NCI-H128 (cell line): ENCODE results near the gene SLC25A4.
"Not testable (repeated sequence)": the region's sequence is repeated elsewhere in the genome, so short reads cannot be mapped to it uniquely, and the experiment has no call there.

Experiments used
- DNase-seq: peaks from one replicate; lab custom pipeline; 2025; ENCODE audit not compliant: unreplicated experiment; lab: John Stamatoyannopoulos, UW

SLC25A4 gene

DNA sequence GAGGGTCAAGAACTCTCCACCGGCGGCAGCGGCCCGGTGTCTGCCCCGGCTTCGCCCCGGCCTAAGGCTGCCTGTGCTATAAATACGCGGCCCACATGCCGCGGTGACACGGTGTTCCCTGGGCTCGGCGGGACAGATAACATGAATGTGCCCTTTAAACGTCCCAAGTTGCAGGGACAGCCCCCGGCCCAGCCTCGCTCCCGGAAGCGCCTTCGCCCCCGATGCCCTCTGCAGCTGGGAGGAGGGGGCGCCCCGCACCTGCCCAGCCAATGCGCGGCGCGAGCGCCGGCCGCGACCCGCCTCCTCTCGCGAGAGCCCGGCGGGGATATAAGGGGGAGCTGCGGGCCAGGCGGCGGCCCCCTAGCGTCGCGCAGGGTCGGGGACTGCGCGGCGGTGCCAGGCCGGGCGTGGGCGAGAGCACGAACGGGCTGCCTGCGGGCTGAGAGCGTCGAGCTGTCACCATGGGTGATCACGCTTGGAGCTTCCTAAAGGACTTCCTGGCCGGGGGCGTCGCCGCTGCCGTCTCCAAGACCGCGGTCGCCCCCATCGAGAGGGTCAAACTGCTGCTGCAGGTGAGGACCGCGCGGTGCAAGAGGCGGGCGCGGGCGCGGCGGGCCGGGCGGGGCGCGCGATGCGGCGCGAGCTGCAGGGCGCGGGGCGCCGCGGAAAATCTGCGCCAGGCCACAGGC is at the start of gene SLC25A4:
Gene SLC25A4 (plus strand): TSS at position 355 of the 689 bp plus-strand sequence. CDS start 107 bp downstream, at position 462.
- peak; percentile 69 for DNase-seq

DNA sequence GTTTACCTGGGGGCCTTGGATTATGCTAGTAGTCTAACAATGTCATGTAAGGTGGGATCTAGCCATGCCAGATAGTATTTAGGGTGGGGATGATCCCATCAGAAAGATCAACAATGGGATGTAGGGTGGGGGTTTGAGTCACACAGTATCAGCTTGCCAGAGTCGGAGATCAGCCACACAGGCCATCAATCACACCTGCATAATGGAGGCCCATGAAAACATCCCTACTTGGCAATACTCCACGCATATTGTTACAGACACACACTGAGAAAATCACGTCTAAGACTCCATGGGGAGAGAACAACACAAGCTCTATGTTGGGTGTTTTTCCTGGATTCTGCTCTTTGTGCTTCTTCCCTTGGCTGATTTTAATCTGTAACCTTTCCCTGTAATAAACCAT is 49.5 kb upstream of the SLC25A4 start:
- no peak for DNase-seq

DNA sequence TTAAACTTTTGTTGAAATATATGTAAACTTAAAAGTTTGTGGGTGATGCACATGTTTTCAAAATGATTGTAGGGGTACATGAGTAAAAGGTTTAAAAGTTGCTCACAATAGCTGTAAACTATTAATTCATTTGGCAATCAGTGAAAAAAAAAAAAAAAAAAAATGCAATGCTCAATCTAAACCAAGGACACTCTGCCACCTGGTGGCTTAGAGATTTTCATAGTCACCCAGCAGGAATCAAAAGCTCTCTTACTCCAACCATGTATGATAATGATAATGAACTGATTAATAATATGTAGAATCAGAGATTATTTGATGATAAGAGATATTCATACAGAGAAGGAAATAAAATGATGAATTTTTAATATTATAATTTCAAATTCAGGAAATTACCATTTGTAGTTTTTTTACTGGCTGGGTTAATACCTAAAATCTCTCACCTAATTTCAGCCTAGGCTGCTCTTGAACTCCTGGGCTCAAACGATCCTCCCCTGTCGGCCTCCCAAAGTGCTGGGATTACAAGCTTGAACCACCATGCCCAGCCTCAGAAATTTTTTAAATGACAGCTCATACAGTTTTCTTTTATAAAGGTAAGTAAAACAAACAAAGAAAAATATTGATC is 46.9 kb upstream of the SLC25A4 start:
- DNase-seq: peak; percentile 2

DNA sequence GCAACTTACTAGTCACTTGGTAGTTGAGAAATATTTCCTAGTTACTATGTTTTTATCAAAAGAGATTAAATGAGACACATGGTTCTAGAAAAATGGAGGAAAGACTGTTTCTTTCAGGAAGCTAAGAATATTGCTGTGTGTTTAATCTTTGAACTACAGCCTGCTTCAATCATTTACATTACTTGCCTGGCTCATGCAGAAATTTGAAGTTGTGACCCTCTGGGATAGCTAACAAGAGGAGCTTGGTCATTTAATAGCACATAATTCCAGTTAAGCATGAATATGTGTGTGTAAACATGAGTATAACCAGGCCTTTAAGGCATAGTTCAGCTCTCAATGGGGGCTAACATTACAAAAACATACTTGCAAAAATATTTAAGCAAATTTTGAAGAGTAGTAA is 44.6 kb upstream of the SLC25A4 start:
- DNase-seq: no peak

DNA sequence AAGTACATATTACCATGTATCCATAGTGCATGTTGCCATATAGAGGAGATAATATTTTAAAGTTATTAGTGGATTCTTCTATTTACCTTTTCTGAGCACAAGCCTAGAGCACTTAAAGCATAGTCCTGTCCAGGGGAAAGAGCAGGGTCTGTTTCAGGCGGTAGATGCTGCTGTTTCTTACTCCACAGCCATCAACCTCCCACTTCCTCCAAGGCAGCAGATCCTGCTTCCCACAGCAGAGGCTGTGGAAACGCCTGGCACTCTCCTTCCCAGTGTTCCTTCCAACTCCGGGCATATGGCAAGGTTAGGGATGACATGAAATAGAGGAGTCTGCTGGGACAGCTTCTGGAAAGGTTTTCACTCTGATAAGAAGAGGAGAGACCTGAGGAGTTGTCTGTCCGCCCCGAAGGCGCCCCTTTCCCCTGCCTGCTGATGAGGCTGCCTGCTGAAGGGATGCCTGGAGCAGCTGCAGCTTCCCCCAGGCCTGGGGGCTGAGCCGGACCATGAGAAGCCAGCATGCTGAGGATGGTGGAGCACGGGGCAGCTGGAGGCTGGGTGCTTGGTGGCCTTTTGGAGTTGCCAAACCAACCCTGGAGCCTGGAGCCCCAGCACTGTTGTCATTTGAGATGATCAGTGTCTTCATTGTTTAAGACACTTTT is 43.9 kb upstream of the SLC25A4 start:
- DNase-seq: no peak

DNA sequence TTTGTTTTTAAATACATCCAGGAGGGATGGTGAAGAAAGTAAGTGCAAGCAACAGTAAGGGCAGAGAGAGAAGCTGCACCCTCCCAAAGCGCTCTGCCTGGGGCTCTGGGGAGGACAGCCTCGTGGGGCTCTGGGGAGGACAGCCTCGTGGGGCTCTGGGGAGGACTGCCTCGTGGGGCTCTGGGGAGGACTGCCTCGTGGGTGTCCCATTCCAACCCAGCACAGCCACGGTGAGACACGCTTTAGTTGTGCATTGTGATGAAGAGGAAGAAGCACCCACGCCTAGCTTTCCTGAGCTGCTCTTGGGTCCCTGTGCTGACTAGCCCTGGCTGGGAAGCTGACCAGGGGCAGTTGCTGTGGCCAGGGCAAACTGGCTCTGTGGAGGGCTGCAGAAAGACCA is 43.1 kb upstream of the SLC25A4 start:
- DNase-seq: no peak

DNA sequence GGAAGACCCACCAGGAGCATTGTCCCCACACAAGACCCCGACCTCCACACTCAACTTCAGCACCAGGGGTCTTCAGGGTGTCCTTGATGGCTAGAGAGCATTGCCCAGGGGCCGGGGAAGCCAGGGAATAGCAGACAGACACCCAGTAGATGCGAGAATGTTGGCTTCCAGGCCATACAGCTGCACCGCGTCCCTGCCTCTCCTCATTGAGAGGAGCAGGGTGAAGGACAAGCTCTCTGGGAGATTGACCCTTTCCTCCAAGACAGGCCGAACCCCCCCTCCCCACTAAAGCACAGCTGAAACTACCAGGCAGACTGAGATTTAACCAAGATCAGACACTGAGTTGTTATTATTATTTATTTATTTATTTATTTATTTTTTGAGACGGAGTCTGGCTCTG is 42.6 kb upstream of the SLC25A4 start:
- no peak for DNase-seq

DNA sequence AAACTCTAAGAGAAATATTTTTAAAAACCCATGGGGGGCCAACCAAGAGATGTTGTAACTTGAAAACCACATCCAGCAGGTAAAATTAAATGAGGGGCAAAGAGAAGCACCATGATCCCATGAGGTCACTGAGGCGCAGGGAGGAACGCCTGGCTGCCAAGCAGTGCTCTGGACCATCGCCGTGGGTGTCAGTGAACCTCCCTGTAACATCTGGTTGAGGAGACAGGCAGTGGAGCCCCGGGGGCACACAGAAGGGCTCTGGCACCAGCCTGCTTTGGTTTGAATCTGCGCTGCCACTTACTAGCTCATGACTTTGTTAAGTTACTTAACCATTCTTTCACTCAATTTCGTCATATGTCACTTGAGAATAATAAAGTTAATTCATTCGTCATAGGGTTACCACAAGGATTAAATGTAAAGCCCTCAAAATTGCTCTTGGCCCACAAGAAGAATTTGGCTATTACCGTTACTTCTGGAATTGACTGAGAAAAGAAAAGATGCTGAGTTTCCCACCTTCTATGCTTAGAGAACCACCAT is 41.6 kb upstream of the SLC25A4 start:
- DNase-seq: no peak

DNA sequence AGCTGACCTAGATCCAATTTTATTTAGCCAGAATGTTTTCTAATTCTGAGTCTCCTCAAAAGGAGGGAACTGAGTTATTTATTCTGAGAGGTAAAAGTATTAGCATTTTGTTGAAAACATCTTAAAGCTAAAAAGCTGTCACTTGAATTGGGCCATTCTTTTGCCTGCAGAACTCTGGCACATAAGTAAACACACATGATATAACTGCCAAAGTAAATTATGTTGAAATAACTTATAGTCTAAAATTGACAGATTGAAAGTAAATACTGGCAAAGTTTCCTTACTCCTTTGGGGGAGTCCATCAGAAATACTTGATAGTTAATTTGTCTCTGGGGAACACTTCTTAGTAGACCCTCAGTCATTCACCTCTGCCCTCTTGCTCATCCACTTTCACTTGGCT is 38.3 kb upstream of the SLC25A4 start:
- DNase-seq: no peak

DNA sequence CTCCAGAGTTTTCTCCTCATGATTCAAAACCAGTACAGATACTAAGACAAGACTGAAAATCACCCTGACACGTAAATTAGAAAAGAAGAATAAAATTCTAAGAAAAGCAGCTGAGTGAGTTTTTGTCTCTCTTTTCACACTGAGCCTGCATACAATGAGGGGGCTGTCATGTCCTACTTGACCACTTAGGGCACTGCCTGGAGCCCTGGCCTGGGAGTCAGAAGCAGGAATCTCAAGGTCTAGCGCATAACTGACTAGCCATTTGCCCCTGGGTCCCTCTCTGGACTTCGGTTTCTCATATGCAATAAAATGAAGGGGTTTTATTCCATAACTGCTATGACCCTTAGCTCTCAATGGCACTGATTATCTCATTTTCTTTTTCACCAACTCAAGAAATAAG is 36.7 kb upstream of the SLC25A4 start:
- DNase-seq: no peak

DNA sequence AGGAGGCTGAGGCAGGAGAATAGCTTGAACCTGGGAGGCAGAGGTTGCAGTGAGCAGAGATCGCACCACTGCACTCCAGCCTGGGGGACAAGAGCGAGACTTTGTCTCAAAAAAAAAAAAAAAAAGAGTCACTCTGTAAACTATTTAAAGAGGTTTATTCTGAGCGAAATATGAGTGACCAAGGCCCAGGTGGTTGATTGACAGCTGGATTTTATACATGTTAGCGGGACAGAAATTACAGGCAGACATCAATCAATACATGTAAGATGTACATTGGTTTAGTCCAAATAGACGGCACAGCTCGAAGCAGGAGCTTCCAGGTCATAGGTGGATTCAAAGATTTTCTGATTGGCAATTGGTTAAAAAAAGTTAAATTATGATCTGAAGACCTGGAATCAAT is 35.5 kb upstream of the SLC25A4 start:
- DNase-seq: not testable (repeated sequence)

DNA sequence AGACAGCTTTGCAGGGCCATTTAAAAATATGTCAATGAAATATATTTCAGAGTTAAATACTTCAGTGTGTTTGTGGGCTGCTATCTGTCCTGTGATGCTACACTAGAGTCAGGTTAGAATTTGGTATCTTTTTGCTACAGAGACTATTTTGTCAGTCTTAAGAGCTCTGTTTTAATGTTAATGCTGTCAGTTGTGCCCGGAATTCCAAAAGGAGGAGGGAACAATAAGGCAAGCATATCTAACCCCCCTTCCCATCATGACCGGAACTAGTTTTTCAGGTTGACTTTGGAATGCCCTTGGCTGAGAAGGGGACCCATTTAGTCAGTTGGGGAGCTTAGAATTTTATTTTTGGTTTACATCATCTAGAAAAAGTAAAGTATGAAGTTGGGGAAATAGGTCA is 34.9 kb upstream of the SLC25A4 start:
- no peak for DNase-seq

DNA sequence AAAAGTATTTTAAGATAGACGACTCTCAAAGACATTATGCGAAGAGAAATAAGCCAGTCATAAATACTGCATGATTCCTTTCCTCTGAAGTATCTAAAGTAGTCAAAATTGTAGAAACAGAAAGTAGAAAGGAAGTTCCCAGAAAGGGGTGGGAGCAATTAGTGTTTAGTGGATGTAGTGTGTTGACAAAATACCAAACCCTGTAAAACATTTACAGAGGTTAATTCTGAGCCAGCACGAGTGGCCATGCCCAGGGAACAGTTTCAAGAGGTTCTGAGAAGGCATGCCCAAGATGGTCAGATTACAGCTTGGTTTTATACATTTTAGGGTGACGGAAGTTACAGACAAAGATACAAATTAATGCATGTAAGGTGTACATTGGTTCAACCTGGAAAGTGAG is 34.4 kb upstream of the SLC25A4 start:
- DNase-seq: no peak

DNA sequence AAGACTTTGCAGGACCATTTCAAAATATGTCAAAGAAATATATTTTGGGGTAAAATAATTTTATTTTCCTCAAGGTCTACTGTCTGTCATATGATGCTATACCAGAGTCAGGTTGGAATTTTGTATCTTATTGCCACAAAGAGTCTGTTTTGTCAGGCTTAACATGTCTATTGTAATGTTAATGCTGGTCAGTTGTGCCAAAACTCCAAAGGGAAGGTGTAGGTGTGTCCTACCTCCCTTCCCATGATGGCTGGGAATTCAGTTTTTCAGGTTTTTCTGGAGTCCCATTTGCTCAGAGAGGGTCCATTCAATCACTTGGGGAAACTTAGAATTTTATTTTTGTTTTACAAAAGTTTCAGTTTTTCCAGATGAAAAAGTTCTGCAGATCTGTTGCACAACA is 33.3 kb upstream of the SLC25A4 start:
- no peak for DNase-seq

DNA sequence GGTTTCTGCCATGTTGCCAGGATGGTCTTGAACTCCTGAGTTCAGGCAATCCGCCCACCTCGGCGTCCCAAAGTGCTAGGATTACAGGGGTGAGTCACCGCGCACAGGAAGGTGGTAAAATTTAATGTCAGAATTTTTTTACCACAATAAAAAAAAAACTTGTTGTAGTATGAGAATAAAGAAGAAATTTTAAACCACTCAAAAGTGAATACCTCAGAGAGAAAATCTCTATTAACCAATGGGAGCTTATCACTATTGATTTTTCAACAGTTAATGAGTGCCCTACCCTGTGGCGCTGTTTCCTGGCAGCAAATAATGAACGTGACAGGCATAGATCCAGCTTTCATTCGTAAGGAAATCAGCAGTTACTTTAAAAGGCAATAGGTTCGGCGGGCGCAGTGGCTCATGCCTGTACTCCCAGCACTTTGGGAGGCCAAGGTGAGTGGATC is 32.7 kb upstream of the SLC25A4 start:
- no peak for DNase-seq

DNA sequence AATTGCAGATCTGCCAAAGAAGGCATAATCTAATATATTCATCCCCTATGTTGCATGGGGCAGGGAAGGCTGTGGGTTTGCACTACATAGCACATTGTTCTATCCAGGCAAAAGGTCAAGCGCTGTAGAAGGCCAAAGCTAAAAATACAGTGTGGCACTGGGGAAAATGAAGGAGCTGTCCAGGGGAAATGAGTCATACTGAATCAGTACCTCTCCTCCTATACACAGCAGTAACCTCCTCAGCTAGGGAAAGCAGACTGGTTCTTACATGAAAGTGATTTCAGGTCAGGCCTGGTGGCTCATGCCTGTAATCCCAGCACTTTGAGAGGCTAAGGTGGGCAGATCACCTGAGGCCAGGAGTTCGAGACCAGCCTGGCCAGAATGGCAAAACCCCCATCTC is 31.0 kb upstream of the SLC25A4 start:
- DNase-seq: no peak

DNA sequence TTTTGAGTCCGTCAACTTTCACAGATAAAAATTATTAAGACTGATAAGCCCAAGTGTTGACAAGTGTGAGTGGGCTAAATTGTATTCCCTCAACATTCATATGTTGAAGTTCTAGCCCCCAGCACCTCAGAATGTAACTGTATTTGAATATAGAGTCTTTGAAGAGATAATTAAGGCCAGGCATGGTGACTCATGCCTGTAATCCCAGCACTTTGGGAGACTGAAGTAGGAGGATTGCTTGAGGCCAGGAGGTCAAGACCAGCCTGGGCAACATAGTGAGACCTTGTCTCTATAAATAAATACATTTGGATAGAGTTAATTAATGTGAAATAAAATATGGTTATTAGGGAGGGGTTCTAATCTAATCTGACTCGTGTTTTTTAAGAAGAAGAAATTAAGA is 29.7 kb upstream of the SLC25A4 start:
- DNase-seq: no peak

DNA sequence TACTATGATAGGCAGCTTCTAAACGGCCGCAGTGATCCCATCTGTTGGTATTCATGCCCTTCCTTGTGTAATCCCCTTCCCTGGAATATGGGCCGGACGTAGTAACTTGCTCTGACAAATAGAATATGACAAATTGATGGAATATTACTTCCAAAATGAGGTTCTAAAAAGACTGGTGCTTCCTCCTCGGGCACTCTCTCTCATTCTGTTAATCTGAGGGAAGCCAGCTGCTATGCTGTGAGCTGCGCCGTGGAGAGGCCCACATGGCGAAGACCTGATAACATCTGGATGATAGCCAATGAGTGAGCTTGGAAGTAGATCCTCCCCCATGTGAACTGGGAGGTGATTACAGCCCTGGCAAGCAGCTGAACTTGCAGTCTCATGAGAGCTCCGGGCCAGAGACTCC is 27.2 kb upstream of the SLC25A4 start:
- DNase-seq: no peak

DNA sequence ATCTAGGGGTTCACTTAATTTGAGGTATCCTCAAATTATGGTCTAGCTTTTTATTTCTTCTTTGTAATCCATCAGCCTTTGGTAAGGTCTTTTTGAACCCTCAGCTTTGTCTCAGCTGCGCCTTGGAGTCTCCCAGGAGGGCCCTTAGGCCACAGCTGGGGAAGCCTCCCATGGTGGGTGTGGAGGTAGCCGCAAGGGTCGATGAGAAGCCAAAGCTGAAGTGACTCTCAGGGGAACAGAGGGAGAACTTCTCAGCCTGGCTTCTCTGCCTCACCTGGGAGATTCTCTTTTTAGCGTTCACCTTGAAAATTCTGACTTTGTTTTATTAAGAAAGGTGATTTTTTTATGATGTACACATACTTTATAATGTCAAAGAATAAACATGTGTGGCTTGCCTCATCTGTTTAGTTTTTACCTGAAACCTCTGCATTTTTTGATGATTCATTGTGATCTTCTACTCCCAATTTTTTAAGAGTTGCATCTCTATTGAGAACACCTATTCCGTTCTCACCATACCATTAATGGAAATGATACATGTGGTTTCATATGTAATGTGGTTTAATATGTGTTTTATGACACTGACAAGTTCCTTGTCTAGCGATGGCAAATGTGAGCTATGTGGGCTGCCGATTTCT is 25.6 kb upstream of the SLC25A4 start:
- DNase-seq: no peak

DNA sequence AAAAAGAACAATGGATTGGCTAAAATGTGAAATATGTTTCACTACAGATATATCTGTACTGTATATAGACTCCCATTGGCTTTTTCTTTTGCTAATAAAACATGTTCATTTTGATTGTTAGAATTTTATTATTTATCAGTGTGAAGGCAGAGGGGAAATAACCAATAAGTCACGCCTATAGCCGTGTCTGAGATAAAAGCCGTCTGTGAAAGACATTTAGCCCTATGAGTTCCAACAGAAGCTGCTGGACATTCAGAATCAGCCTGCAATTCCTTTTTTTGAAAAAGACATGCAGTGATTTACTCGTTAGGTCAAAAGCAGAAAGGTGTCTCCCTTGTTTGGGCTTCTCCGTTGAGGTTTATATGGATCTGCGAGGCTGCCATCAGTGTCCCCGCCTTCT is 24.2 kb upstream of the SLC25A4 start:
- DNase-seq: no peak

DNA sequence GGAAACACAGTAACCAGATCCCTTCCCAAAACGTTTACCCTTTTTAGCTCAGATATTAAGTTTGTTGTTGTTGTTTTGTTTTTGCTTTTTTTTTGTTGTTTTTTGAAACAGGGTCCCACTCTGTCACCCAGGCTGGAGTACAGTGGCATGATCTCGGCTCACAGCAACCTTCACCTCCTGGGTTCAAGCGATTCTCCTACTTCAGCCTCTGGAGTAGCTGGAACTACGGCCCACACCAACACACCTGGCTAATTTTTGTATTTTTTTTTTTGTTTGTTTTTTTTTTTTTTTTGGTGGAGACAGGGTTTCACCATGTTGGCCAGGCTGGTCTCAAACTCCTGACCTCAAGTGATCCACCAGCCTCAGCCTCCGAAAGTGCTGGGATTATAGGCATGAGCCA is 23.6 kb upstream of the SLC25A4 start:
- DNase-seq: not testable (repeated sequence)
